Activated T-cell treated with anti-CD3 and anti-CD28 coated beads, Interleukin-2, amount 50 U/mL, for 72 hours (primary cell): ENCODE measurements around the gene PSAPL1. TPM values are rescaled to one million over a fixed set of nuclear protein-coding genes. Genes with fewer than 3 reads are reported as not detected.

Experiments used
- ATAC-seq, 2 donors: fragments of 150-1000 bp; cut with Tn5 transposase; replicated peaks in 1 of 2; 2 replicates each; pipeline ENCODE4 v1.10.0; 2021; ENCODE audit warnings: moderate library complexity in 2 of 2, mild to moderate bottlenecking in 1 of 2
- DNase-seq, 2 donors: peaks; one replicate each; pipeline ENCODE4 v3.0.0; 2021 to 2022; ENCODE audit warnings: mixed read lengths in 1 of 2
- H3K27ac Mint-ChIP-seq: one replicate; pipeline ENCODE4 v1.8.0; 2022; ENCODE audit warnings: mild to moderate bottlenecking, moderate library complexity, mixed read lengths
- H3K27me3 Mint-ChIP-seq: one replicate; pipeline ENCODE4 v1.8.0; 2022; ENCODE audit warnings: low read depth, mixed read lengths
- H3K36me3 Mint-ChIP-seq, 2 donors: one replicate each; pipeline ENCODE4 v1.8.0; 2022; ENCODE audit warnings: mixed read lengths in 2 of 2, mild to moderate bottlenecking in 1 of 2; ENCODE audit not compliant: insufficient read depth in 2 of 2
- H3K4me1 Mint-ChIP-seq: one replicate; pipeline ENCODE4 v1.8.0; 2022; ENCODE audit warnings: low read depth, mixed read lengths
- H3K4me3 Mint-ChIP-seq, 2 donors: one replicate each; pipeline ENCODE4 v1.8.0; 2022; ENCODE audit warnings: mild to moderate bottlenecking in 2 of 2, mixed read lengths in 2 of 2, moderate library complexity in 2 of 2
- H3K9me3 Mint-ChIP-seq, 2 donors: one replicate each; pipeline ENCODE4 v1.8.0; 2022; ENCODE audit warnings: mixed read lengths in 2 of 2
- total RNA-seq, 2 donors: library from RNA; stranded (reverse); gene quantifications; one replicate each; pipeline ENCODE4 v1.2.3, GENCODE V29; 2022

PSAPL1 gene
- not detected for total RNA-seq

GRCh38 chr4:7434766-7435150 lies at the start of gene PSAPL1:
Gene PSAPL1 (minus strand): TSS chr4:7434930. CDS start chr4:7434879, 51 bp downstream.
- Mint-ChIP-seq H3K9me3 (no peaks in the 10 kb centered on the region), H3K4me1 (no peaks in the 10 kb centered on the region), H3K4me3 (no peak within 1 kb of the TSS), H3K27ac (no peak within 1 kb of the TSS), H3K36me3 (no peaks in the 10 kb centered on the region), H3K27me3 (no peaks in the 10 kb centered on the region)
- ATAC-seq (no peak), DNase-seq (no peak)

DNA sequence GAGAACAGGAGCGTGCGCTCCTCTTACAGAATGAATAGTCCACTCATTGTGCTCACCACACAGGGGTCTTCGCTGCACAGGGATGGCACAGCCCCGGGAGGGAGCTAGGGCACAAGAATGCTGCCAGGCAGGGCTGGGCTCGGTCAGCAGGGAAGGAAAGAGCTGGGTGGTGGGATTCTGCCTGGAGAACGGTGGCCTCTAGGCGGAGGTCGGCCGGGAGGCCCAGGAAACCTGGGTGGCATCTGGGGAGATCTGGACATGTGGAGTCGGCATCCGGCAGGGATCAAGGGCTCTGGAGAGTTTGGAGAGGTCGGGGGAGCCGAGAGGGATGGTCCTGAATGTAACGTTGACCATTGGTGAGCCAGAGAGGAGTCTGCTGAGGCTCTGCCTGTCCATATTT lies 46.5 kb upstream of the PSAPL1 start:
- no peak overlapping the region for H3K27ac Mint-ChIP-seq
- H3K4me1 Mint-ChIP-seq: no peaks in the 10 kb centered on the region
- H3K9me3 Mint-ChIP-seq: no peaks in the 10 kb centered on the region
- DNase-seq (no peak), ATAC-seq (no peak)
- H3K4me3 Mint-ChIP-seq: no peak overlapping the region
- H3K36me3 Mint-ChIP-seq: no peaks in the 10 kb centered on the region
- H3K27me3 Mint-ChIP-seq: no peaks in the 10 kb centered on the region

GRCh38 chr4:7480423-7480822 lies 45.7 kb upstream of the PSAPL1 start:
- no peak overlapping the region for H3K4me3 Mint-ChIP-seq
- ATAC-seq: no peak

GRCh38 chr4:7478665-7479064 lies 43.9 kb upstream of the PSAPL1 start:
- Mint-ChIP-seq H3K9me3 (no peaks in the 10 kb centered on the region), H3K27ac (no peak overlapping the region), H3K4me1 (no peaks in the 10 kb centered on the region), H3K4me3 (no peak overlapping the region), H3K36me3 (no peaks in the 10 kb centered on the region), H3K27me3 (no peaks in the 10 kb centered on the region)
- ATAC-seq: no peak
- DNase-seq: no peak

More at GRCh38 chr4:7480423-7480822, 45.7 kb upstream of the PSAPL1 start:
- H3K36me3 Mint-ChIP-seq: no peaks in the 10 kb centered on the region
- no peaks in the 10 kb centered on the region for H3K4me1 Mint-ChIP-seq
- H3K9me3 Mint-ChIP-seq: no peaks in the 10 kb centered on the region
- no peak overlapping the region for H3K27ac Mint-ChIP-seq
- no peak for DNase-seq
- H3K27me3 Mint-ChIP-seq: no peaks in the 10 kb centered on the region

- Mint-ChIP-seq H3K9me3 (no peaks in the 10 kb centered on the region), H3K4me3 (no peak overlapping the region), H3K27ac (no peak overlapping the region), H3K27me3 (no peaks in the 10 kb centered on the region), H3K4me1 (no peaks in the 10 kb centered on the region), H3K36me3 (no peaks in the 10 kb centered on the region)
- DNase-seq (no peak), ATAC-seq (no peak)
These were observed 43.0 kb upstream of the PSAPL1 start for GRCh38 chr4:7477695-7478094.

GRCh38 chr4:7476820-7477219 lies 42.1 kb upstream of the PSAPL1 start:
- Mint-ChIP-seq H3K4me3 (no peak overlapping the region), H3K27me3 (no peaks in the 10 kb centered on the region), H3K4me1 (no peaks in the 10 kb centered on the region), H3K9me3 (no peaks in the 10 kb centered on the region), H3K27ac (no peak overlapping the region), H3K36me3 (no peaks in the 10 kb centered on the region)
- DNase-seq (no peak), ATAC-seq (no peak)

GRCh38 chr4:7475207-7475606 lies 40.5 kb upstream of the PSAPL1 start:
- Mint-ChIP-seq H3K9me3 (no peaks in the 10 kb centered on the region), H3K4me3 (no peak overlapping the region), H3K36me3 (no peaks in the 10 kb centered on the region), H3K27ac (no peak overlapping the region), H3K27me3 (no peaks in the 10 kb centered on the region), H3K4me1 (no peaks in the 10 kb centered on the region)
- ATAC-seq (no peak), DNase-seq (no peak)

- ATAC-seq (no peak), DNase-seq (no peak)
- Mint-ChIP-seq H3K36me3 (no peaks in the 10 kb centered on the region), H3K27me3 (no peaks in the 10 kb centered on the region), H3K27ac (no peak overlapping the region), H3K4me1 (no peaks in the 10 kb centered on the region), H3K4me3 (no peak overlapping the region), H3K9me3 (no peaks in the 10 kb centered on the region)
These were observed 39.6 kb upstream of the PSAPL1 start for GRCh38 chr4:7474320-7474719.

DNA sequence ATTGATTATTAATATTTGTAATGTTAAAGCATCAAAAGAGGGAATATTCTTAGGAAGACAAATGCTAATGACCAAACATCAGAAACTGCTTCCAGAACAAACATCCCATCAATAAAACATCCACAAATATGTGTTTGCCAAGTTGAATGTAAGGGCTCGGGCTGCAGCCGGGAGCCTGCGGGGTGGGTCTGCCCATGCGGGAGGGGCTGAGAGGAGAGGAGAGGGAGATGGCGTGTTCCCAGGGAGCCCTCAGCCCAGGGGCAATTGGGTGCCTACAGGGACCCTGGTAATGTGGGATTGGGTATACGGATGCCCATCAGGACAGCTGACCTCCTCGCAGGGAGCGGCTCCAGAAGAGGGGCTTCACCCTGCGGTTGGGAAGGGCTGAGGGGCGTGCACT lies 38.4 kb upstream of the PSAPL1 start:
- Mint-ChIP-seq H3K4me3 (no peak overlapping the region), H3K27ac (no peak overlapping the region), H3K4me1 (no peaks in the 10 kb centered on the region), H3K36me3 (no peaks in the 10 kb centered on the region), H3K9me3 (no peaks in the 10 kb centered on the region), H3K27me3 (no peaks in the 10 kb centered on the region)
- DNase-seq: no peak
- ATAC-seq: no peak

- Mint-ChIP-seq H3K4me1 (no peaks in the 10 kb centered on the region), H3K27ac (no peak overlapping the region), H3K36me3 (no peaks in the 10 kb centered on the region), H3K27me3 (no peaks in the 10 kb centered on the region), H3K9me3 (no peaks in the 10 kb centered on the region), H3K4me3 (no peak overlapping the region)
- DNase-seq: no peak
- ATAC-seq: no peak
These were observed 37.8 kb upstream of the PSAPL1 start for GRCh38 chr4:7472442-7473013.

GRCh38 chr4:7470522-7471128 lies 35.9 kb upstream of the PSAPL1 start:
- H3K9me3 Mint-ChIP-seq: no peaks in the 10 kb centered on the region
- ATAC-seq (no peak), DNase-seq (no peak)
- no peaks in the 10 kb centered on the region for H3K4me1 Mint-ChIP-seq
- no peak overlapping the region for H3K4me3 Mint-ChIP-seq
- H3K27me3 Mint-ChIP-seq: no peaks in the 10 kb centered on the region
- H3K27ac Mint-ChIP-seq: no peak overlapping the region
- H3K36me3 Mint-ChIP-seq: no peaks in the 10 kb centered on the region

- H3K27ac Mint-ChIP-seq: no peak overlapping the region
- H3K4me1 Mint-ChIP-seq: no peaks in the 10 kb centered on the region
- DNase-seq: no peak
- no peak for ATAC-seq
- no peaks in the 10 kb centered on the region for H3K36me3 Mint-ChIP-seq
- no peak overlapping the region for H3K4me3 Mint-ChIP-seq
- no peaks in the 10 kb centered on the region for H3K9me3 Mint-ChIP-seq
- no peaks in the 10 kb centered on the region for H3K27me3 Mint-ChIP-seq
These were observed 35.4 kb upstream of the PSAPL1 start for GRCh38 chr4:7470111-7470510.

DNA sequence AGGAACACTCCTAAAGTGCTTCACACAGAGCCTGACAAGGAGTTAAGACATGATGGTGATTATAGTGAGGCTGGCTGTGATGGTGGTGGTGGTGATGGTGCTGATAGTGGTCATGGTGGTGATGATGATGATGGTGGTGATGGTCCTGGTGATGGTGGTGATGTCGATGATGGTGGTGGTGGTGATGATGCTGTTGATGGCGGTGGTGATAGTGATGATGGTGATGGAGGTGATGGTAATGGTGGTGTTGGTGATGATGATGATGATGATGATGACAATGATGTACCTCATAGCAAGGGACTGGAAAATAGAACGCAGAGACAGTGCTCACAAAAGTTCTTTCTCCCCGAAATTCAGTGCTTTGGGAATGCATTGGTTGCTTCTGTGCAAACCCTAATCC lies 34.3 kb upstream of the PSAPL1 start:
- no peak overlapping the region for H3K27ac Mint-ChIP-seq
- no peaks in the 10 kb centered on the region for H3K9me3 Mint-ChIP-seq
- no peak for ATAC-seq
- no peaks in the 10 kb centered on the region for H3K27me3 Mint-ChIP-seq
- no peaks in the 10 kb centered on the region for H3K4me1 Mint-ChIP-seq
- DNase-seq: no peak
- no peaks in the 10 kb centered on the region for H3K36me3 Mint-ChIP-seq
- no peak overlapping the region for H3K4me3 Mint-ChIP-seq

GRCh38 chr4:7467471-7467870 lies 32.7 kb upstream of the PSAPL1 start:
- H3K9me3 Mint-ChIP-seq: no peaks in the 10 kb centered on the region
- no peak overlapping the region for H3K27ac Mint-ChIP-seq
- no peak overlapping the region for H3K4me3 Mint-ChIP-seq
- no peak for DNase-seq
- H3K4me1 Mint-ChIP-seq: no peaks in the 10 kb centered on the region
- H3K36me3 Mint-ChIP-seq: no peaks in the 10 kb centered on the region
- H3K27me3 Mint-ChIP-seq: no peaks in the 10 kb centered on the region
- no peak for ATAC-seq
